ENCODE measurements around the gene NUDT16L1. TPM values are rescaled to one million over a fixed set of nuclear protein-coding genes. Genes with fewer than 3 reads are reported as not detected.

Gene NUDT16L1
- polyA plus RNA-seq, 1 experiment, result 25.2 TPM

GRCh38 chr16:4694642-4695451 lies 1.5 kb downstream of the NUDT16L1 start:
- Histone ChIP-seq H3K27ac (ENCODE audit: low read depth, low read length) (peak overlapping the region; percentile 22), H3K9me3 (ENCODE audit: control insufficient read depth, insufficient read depth, low read length) (no peaks in the 10 kb centered on the region; the same call in 1 of the 2 replicates), H3K27me3 (ENCODE audit: control insufficient read depth, insufficient read depth, low read length) (no peaks in the 10 kb centered on the region), H3K4me3 (ENCODE audit: low read depth, low read length) (peak overlapping the region; percentile 95)
- ChIA-PET POLR2A (interaction anchor here (0.6 to 0.9 kb wide), 3 partner anchors 11 to 196 kb away, joined by 3 to 4 read pairs (median 4); no protein-coding TSS in a partner anchor), CTCF (interaction anchor here (0.8 to 1.6 kb wide), 3 partner anchors 12 to 262 kb away, joined by 3 to 4 read pairs (median 3); no protein-coding TSS in a partner anchor)
- no peak for TF ChIP-seq CTCF (IDR thresholded peaks at IDR 0.05; ENCODE audit: low read depth, low read length)
- DNase-seq (ENCODE audit: low read depth, low spot score), result no peak

GRCh38 chr16:4695473-4696171 lies 2.3 kb downstream of the NUDT16L1 start:
- Histone ChIP-seq H3K4me3 (ENCODE audit: low read depth, low read length) (no peak overlapping the region), H3K9me3 (ENCODE audit: control insufficient read depth, insufficient read depth, low read length) (no peaks in the 10 kb centered on the region; the same call in 1 of the 2 replicates), H3K27me3 (ENCODE audit: control insufficient read depth, insufficient read depth, low read length) (no peaks in the 10 kb centered on the region), H3K27ac (ENCODE audit: low read depth, low read length) (peak overlapping the region; percentile 22)
- ChIA-PET CTCF (interaction anchor here (0.7 to 1.3 kb wide), 2 partner anchors 9 to 11 kb away, joined by 3 read pairs; no protein-coding TSS in a partner anchor), POLR2A (interaction anchor here (0.6 to 1.0 kb wide), 3 partner anchors 11 to 195 kb away, joined by 3 to 4 read pairs (median 3); partner anchors contain the start of gene DNAAF8)
- DNase-seq (ENCODE audit: low read depth, low spot score), result no peak
- TF ChIP-seq CTCF (IDR thresholded peaks at IDR 0.05; ENCODE audit: low read depth, low read length), result no peak

GRCh38 chr16:4696172-4696904 lies 3.0 kb downstream of the NUDT16L1 start:
- no peak overlapping the region for H3K4me3 ChIP-seq (ENCODE audit: low read depth, low read length)
- no peaks in the 10 kb centered on the region for H3K27me3 ChIP-seq (ENCODE audit: control insufficient read depth, insufficient read depth, low read length)
- ChIA-PET POLR2A (interaction anchor here (1.0 kb wide), 1 partner anchor 39 kb away, joined by 3 read pairs; the partner anchor contains the start of gene DNAAF8), CTCF (interaction anchor here (0.7 to 1.3 kb wide), 2 partner anchors 9 to 11 kb away, joined by 3 read pairs; no protein-coding TSS in a partner anchor)
- no peaks in the 10 kb centered on the region; the same call in 1 of the 2 replicates for H3K9me3 ChIP-seq (ENCODE audit: control insufficient read depth, insufficient read depth, low read length)
- H3K27ac ChIP-seq (ENCODE audit: low read depth, low read length), result no peak overlapping the region
- no peak for TF ChIP-seq CTCF (IDR thresholded peaks at IDR 0.05; ENCODE audit: low read depth, low read length)
- DNase-seq (ENCODE audit: low read depth, low spot score), result no peak

GRCh38 chr16:4696905-4697847 lies 3.8 kb downstream of the NUDT16L1 start:
- Histone ChIP-seq H3K9me3 (ENCODE audit: control insufficient read depth, insufficient read depth, low read length) (no peaks in the 10 kb centered on the region; the same call in 1 of the 2 replicates), H3K27me3 (ENCODE audit: control insufficient read depth, insufficient read depth, low read length) (no peaks in the 10 kb centered on the region), H3K27ac (ENCODE audit: low read depth, low read length) (no peak overlapping the region), H3K4me3 (ENCODE audit: low read depth, low read length) (no peak overlapping the region)
- no peak for TF ChIP-seq CTCF (IDR thresholded peaks at IDR 0.05; ENCODE audit: low read depth, low read length)
- no peak for DNase-seq (ENCODE audit: low read depth, low spot score)
- CTCF ChIA-PET, result no interaction called here
- POLR2A ChIA-PET, result interaction anchor here (1.0 kb wide), 1 partner anchor 38 kb away, joined by 3 read pairs; the partner anchor contains the start of gene DNAAF8
